ENCODE results near the gene AFF1. TPM values are rescaled to one million over a fixed set of nuclear protein-coding genes. Genes with fewer than 3 reads are reported as not detected.

The AFF1 gene
- total RNA-seq, 2 donors from 2014 or later: 89.5 to 97.5 TPM

DNA sequence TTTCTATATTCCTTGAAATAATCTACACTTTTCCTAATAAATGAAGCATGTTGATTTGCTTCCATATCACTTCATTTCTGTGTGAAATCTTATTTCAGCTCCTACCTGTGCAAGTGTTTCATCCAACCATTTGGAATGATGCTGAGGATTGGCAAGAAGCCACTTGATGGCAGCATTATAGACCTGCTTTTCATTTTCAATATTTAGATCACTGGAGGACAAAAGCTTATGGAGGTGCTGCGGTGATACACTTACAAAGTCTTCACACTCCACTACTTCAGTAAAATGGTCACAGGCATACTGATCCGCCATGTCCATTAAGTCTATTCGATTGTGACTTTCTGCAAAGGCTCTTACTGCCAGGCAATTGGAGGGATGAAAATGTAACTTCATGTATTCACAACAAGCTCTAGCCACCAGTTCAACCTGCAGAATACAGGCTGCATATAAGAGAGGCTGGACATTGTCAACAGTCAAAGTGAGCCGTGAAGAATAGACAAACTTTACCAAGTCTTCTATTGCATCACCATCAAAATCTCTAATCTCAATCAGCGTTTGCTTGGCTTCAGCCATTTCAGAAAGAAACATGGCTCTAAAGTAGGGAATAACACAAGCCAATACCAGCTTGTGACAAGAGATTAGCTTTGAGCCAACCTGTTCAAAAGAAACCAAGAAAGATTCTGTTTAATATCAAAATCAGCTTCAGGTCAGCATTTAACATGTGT lies 250.5 kb downstream of the AFF1 start:
- intact Hi-C loops (cut with DNase I): no loop called here
- DNase-seq (ENCODE audit: low spot score): no peak

DNA sequence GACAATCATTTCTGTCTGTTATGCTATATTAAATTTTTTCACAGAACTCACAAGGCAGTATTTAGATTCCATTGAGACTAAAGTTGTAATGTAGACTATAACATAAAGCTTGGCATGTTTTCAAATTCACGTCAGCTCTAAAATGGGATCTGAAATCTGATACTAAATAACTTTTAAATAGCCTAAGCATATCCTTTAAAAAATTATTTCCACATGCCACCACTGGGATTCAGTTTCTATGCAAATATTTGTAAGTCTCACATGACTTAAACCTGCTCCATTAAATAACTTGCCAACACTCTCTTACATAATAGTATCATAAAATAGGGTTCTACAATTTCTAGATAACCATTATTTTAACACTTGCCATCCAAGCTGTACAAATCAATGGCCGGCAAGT lies 253.2 kb downstream of the AFF1 start:
- intact Hi-C loops (cut with DNase I): no loop called here
- DNase-seq (ENCODE audit: low spot score): no peak

DNA sequence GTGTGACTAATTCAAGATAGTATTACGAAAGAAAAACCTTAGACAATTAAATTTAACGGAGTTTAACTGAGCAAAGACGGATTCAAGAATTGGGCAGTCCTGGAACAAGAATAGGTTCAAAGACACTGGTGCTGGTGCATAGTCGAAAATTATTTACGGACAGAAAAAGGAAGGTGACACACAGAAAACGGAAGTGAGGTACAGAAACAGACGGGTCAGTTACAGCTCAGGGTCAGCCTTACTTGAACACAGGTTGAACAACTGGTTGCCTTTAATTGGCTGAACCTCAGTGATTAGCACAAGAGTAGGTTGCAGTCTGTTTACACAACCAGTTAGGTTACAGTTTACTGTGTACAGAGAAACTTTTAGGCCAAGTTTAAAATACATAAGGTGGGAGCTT lies 254.1 kb downstream of the AFF1 start:
- intact Hi-C loops (cut with DNase I): no loop called here
- no peak for DNase-seq (ENCODE audit: low spot score)

Other genes starting within 250 kb of the AFF1 start
- gene SLC10A6, start 85.6 kb upstream of the AFF1 start, total RNA-seq: 1 to 10 TPM; 2.8 to 3.6 TPM
- gene C4orf36, start 42.6 kb upstream of the AFF1 start, total RNA-seq: under 1 TPM; 0.57 to 0.93 TPM